HG03039 (cell line): ENCODE measurements around the gene MRNIP.
"Not testable (repeated sequence)": the region's sequence is repeated elsewhere in the genome, so short reads cannot be mapped to it uniquely, and the experiment has no call there.

ENCODE experiments used
- ATAC-seq: cut with Tn5 transposase; IDR thresholded peaks from one replicate; pipeline ENCODE4 v1.9.1; 2021; ENCODE audit warnings: mild to moderate bottlenecking, moderate library complexity; ENCODE audit not compliant: unreplicated experiment

Gene MRNIP

DNA sequence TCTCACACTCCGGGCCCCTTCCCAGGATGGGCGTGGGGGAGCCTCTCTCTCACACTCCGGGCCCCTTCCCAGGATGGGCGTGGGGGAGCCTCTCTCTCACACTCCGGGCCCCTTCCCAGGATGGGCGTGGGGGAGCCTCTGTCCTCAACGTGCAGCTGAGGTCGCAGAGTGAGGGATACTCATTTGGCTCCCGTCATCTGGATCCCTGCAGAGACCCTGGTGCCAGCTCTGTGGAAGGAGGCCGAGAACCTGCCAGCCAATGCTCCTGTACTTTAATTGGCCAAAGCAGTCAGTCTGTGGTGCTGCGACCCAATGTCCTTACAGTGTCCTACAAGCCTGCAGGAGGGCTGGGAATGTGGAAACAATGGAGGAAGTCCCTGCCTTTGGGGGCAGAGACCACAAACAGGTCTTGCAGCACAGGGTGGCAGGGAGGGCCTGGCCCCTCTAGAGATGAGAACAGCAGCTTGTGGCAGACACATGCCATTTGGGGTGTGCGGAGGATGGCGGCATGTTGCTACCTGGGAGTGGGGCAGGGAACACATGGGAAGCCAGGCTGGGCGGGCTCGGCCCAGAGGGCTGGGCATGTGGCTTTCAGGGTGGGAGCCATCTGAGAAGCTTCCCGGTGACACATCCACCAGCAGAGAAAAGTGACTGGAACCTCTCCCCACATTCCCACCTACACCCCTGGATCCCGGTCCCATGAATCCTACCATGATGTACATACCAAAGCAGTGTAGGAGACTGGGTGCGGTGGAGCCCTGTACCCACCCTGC is 13.6 kb upstream of the MRNIP start:
- ATAC-seq = no peak

DNA sequence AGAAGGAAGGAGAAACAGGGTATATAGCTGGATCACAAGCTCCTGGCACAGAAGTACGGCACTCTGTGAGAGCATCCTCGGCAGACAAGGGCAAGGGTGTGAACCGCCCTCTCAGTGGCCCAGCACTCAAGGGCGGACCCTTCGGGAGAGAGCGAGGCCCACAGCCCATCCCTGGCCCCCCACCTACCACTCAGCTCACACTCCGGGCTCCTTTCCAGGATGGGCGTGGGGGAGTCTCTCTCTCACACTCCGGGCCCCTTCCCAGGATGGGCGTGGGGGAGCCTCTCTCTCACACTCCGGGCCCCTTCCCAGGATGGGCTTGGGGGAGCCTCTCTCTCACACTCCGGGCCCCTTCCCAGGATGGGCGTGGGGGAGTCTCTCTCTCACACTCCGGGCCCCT is 12.9 kb upstream of the MRNIP start:
- not testable (repeated sequence) for ATAC-seq

- no peak for ATAC-seq
Observed at GRCh38 chr5:179870952-179871351, 12.3 kb upstream of the MRNIP start.

- no peak for ATAC-seq
Observed at GRCh38 chr5:179870403-179870903, 11.8 kb upstream of the MRNIP start.

GRCh38 chr5:179869641-179870402 is 11.2 kb upstream of the MRNIP start:
- no peak for ATAC-seq

- no peak for ATAC-seq
Observed at GRCh38 chr5:179869101-179869500, 10.5 kb upstream of the MRNIP start.

GRCh38 chr5:179868541-179868940 is 9.9 kb upstream of the MRNIP start:
- no peak for ATAC-seq

DNA sequence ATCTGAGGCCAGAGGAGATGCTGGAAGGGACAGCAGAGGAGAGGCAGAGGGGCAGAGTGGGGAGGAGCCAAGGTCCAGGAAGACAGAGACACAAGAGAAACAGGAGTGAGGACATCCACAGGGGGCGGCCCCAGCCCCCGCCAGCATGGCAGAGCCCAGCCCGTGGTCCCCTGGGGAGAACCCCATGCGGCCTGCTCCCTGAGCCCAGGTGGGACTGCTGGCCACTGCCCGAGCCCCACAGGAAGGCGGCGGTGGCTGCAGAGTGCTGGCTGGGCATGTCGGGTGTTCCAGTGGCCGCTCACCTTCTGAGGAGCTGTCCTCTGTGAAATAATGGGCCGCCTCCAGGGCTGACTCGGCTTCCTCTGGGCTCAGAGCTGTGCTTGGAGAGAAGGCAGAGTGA is 8.9 kb upstream of the MRNIP start:
- ATAC-seq = no peak

DNA sequence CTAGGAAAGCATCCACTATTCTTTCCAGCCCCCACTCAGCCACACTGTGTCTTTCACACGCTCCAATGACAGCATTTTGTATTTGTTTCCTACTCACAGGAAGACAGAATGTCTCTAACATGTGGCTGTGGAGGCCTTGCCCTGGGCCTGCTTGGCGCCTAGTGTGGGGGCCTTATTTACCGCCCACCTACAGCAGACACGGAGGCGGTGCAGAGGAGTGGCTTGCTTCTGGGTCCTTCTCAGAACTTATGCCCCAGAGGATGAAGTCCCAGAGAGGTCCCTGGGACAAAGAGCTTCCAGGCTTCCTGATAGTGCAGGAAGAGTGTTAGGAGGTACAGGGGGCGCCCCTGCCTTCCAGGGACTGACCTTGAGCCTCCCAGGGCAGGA is 8.5 kb upstream of the MRNIP start:
- ATAC-seq = no peak

- no peak for ATAC-seq
Observed at GRCh38 chr5:179866241-179867078, 7.8 kb upstream of the MRNIP start.

- no peak for ATAC-seq
Observed at GRCh38 chr5:179865491-179866240, 7.0 kb upstream of the MRNIP start.

DNA sequence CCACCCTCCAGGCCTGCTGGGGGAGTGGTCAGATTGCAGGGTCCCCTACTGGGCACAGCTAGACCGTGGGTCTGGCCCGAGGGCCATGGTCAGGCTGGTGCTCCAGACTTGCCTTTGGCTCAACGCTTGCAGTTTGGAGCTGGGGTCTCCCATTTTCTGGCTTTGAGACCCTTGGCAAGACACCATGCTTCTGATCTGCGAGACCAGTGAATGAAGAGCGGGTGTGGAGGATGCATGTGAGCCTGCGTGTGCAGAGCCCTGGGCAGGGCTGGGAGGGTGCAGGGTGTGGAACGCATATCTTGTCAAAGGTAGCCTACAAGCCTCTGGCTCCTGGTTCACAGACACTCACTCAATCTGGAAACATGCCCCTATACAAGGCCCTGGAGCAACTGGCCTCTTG is 6.1 kb upstream of the MRNIP start:
- ATAC-seq = no peak

GRCh38 chr5:179863449-179864085 is 5.0 kb upstream of the MRNIP start:
- no peak for ATAC-seq

DNA sequence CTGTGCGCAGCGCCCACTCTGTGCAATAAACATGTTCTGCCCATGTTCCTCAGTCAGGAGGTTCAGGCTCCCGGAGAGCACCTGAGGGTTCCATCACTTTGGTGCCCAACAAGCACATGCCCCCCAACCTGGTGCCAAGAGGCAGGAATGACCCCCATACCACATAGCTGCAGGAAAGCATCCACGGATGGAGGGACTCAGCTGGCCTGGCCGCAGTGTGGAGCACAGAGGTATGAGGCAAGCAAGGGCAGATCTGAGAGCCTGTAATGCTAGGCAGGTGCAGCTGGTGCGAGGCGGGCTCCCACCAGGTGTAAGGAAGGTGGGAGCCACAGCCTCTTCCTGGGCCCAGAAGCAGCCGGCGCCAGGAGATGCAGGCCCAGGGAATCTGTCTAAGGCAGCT is 4.3 kb upstream of the MRNIP start:
- no peak for ATAC-seq

GRCh38 chr5:179862296-179862695 is 3.7 kb upstream of the MRNIP start:
- no peak for ATAC-seq

DNA sequence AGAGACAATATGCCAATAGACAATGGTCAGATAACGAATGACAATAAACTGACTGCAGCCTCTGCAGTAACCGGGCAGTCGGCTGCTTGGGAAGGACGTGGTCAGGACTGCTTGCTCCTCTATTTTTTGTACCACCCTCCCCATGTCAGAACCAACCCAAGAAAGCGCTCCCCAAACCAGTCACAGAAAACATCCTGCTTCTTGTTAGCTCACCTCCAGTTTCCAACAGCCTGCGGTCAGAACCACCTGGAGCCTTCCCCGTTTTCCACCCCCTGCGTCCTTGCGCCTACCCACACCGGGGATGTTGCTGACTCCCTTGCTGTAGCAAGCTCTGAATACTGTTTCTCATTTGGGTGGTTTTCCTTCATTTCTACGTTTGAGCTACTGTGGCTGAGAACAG is 1.7 kb upstream of the MRNIP start:
- ATAC-seq = no peak

DNA sequence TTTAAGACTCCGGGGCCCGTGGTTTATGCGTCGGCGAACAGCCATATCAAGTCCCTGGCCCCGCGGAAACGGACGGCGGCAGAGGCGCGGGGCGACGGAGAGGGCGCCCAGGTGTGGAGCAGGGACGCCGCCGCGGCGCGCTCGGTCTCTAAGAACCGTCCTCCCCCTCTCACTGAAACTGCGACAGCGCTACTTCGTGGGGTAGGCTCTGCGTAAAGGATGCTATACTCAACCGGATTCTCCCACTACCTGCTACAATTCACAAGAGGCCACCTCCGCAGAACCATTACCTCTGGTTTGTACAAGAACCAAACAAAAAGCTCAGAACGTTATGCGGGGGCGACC is 404 bp downstream of the MRNIP start:
- ATAC-seq = peak; percentile 29

DNA sequence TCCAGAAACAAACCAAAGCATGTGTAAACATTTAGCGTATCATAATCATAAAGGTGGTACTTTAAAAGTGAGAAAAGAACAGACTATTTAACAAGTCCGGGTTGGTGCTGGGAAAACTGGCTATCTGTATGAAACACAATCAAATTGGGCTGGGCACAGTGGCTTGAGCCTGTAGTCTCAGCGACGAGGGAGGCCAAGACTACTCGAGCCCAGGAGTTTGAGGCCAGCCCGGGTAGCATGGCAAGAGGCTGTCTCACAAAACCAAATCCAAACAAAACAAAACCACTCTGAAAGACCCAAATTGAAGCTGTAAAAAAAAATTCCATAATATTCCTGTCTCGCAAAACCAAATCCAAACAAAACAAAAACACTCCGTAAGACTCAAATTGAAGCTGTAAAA is 4.3 kb downstream of the MRNIP start:
- no peak for ATAC-seq

DNA sequence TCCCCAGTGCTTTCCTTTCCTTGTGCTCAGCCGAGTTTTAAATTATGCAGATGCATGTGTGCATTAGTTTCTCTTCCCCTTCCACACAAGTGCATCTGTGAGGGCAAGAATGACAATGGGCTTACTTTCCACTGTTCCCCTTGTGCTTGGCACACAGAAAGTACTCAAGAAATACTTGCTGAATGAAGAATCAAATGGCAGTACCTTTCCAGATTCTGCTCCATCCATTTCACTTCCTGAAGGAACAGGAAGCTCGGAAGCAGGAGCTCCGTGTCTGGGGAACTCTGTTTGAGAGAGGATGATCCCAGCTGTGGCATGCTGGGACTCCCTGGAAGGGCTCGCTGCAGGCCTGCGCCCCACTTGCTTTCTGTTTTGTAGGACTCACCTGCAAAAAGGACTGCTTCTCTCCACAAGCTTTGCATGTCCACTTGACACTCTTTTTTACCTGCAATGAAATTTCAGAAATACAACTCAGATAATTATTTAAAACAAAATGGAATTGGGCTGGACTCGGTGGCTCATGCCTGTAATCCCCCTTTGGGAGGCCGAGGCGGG is 5.5 kb downstream of the MRNIP start:
- ATAC-seq = no peak

DNA sequence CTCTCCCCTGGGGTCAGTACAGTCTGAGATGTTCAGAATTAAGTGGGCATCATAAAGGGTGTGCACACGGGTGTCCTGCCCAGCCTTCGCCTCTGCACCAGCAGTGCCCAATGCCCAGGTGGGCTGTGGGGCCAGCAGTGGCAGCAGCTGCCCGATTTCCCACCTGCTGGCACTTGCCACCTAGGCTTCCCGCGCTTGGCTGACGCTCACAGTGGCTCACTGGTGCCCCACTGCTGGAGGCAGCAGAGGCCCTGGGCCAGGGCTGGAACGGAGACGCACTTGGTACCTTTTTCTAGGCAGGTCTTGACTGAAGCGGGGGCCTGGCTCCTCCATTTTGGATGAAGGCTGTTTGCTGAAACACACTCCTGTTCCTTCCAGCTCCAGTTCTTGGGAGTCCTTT is 17.0 kb downstream of the MRNIP start:
- no peak for ATAC-seq
